Spleen (tissue), 11 donors: ENCODE data around the gene FBXO28. TPM values are rescaled to one million over a fixed set of nuclear protein-coding genes. Genes with fewer than 3 reads are reported as not detected.

Experiments
- DNase-seq: peaks from one replicate; pipeline ENCODE4 v3.0.0-alpha.2; 2020
- H3K27ac ChIP-seq, 8 donors: fragments of 200-600 bp; sonication (generic) in 7 of 8; 1 replicate in 4 of 8; 2 replicates in 4 of 8; pipeline versions ENCODE4 v1.5.0 to v1.8.0; 2016 to 2021; ENCODE audit warnings: inconsistent platforms in 4 of 8, mild to moderate bottlenecking in 4 of 8, moderate library complexity in 1 of 8
- H3K27me3 ChIP-seq, 7 donors: fragments of 200-600 bp; sonication (generic) in 6 of 7; replicated peaks in 1 of 7; 1 replicate in 4 of 7; 2 replicates in 3 of 7; pipeline versions ENCODE4 v1.5.0 to v1.8.0; 2016 to 2021; ENCODE audit warnings: inconsistent platforms in 3 of 7, mild to moderate bottlenecking in 1 of 7
- H3K36me3 ChIP-seq, 6 donors: fragments of 200-600 bp; sonication (generic) in 5 of 6; 1 replicate in 4 of 6; 2 replicates in 2 of 6; pipeline versions ENCODE4 v1.5.0 to v1.8.0; 2016 to 2021; ENCODE audit warnings: inconsistent platforms in 2 of 6
- H3K4me1 ChIP-seq, 6 donors: fragments of 200-600 bp; sonication (generic) in 5 of 6; 1 replicate in 3 of 6; 2 replicates in 3 of 6; pipeline versions ENCODE4 v1.5.0 to v1.8.0; 2016 to 2021; ENCODE audit warnings: inconsistent platforms in 3 of 6
- H3K4me3 ChIP-seq, 8 donors: fragments of 200-600 bp; sonication (generic) in 7 of 8; 1 replicate in 4 of 8; 2 replicates in 4 of 8; pipeline versions ENCODE4 v1.5.0 to v1.8.0; 2016 to 2021; ENCODE audit warnings: inconsistent platforms in 4 of 8, mild to moderate bottlenecking in 4 of 8, moderate library complexity in 2 of 8
- H3K9me3 ChIP-seq, 8 donors: fragments of 200-600 bp; sonication (generic) in 7 of 8; 1 replicate in 4 of 8; 2 replicates in 4 of 8; pipeline versions ENCODE4 v1.5.0 to v1.8.0; 2016 to 2021; ENCODE audit warnings: inconsistent platforms in 4 of 8
- CTCF ChIP-seq, 11 experiments: fragments of 200-600 bp in 7 of 11; fragments of 450-650 bp in 4 of 11; sonication (generic) in 4 of 11; IDR thresholded peaks in 8 of 11; conservative IDR thresholded peaks in 3 of 11; 1 replicate in 7 of 11; 2 replicates in 4 of 11; pipeline versions ENCODE4 v1.4.0 to v1.8.0; 2016 to 2021; ENCODE audit warnings: antibody characterized with exemption in 11 of 11, inconsistent platforms in 4 of 11, mild to moderate bottlenecking in 1 of 11
- POLR2A ChIP-seq, 3 donors: fragments of 450-650 bp; IDR thresholded peaks; one replicate each; pipeline ENCODE4 v1.5.1; 2017; ENCODE audit warnings: antibody characterized with exemption in 3 of 3, mild to moderate bottlenecking in 1 of 3
- POLR2AphosphoS5 ChIP-seq, 3 donors: sonication (generic); formaldehyde crosslinking; IDR thresholded peaks; one replicate each; pipeline ENCODE4 v1.5.1; 2017; ENCODE audit warnings: antibody characterized with exemption in 3 of 3
- WGBS, 5 donors: extraction: QIAGEN DNeasy Blood & Tissue Kit in 3 of 5; methylation state at CpG; one replicate each; pipeline versions ENCODE4 v1.1.5 to v1.1.7; 2013 to 2018; 5-methylcytosine and 5-hydroxymethylcytosine counted together
- intact Hi-C: fragments of 100-400 bp; cut with DNase I; formaldehyde crosslinking; loops from one replicate; pipeline ENCODE4 v1.15.0; 2023; ENCODE audit warnings: low total_unique reads
- polyA plus RNA-seq, 3 donors: library from polyadenylated mRNA; stranded (reverse); fragments of 200-250 nt; gene quantifications; one replicate each; pipeline ENCODE4 v1.2.1, GENCODE V29; 2013
- total RNA-seq, 7 donors: library from RNA; depleted of rRNA in 3 of 7; stranded (reverse); fragments of >200 nt in 3 of 7; fragmentation: NEBNext Ultra II Directional in 4 of 7; extraction: Animal tissue kit (Norgen Biotek cat#: 25700) in 4 of 7; gene quantifications; one replicate each; pipeline versions ENCODE4 v1.1.0 to v1.2.1, GENCODE V29; 2016 to 2021
- donor health status: healthy with polysubstance abuse.
- donor health status: DM: no; HTN: no; CAD: no; lungs with moderate emphysema.
- donor health status: DM: no; HTN: no; CAD: no.
- donor health status: Bipolar disorder and iron deficiency.
- donor health status: healthy.
- donor health status: DM: no; HTN: no; CAD: no.
- donor health status: DM: yes; HTN: yes; CAD: no.

Gene FBXO28
- total and polyA plus RNA-seq, 10 donors: 7.3 to 34.5 (median 25.9) TPM

GRCh38 chr1:224196813-224197600 is 83.1 kb downstream of the FBXO28 start:
- no peaks in the 10 kb centered on the region for H3K9me3 ChIP-seq
- peaks cover 0 to 40% (median 16%) of the 10 kb centered on the region in 6 donors for H3K36me3 ChIP-seq
- intact Hi-C loops: no loop called here
- H3K4me1 ChIP-seq: peaks cover 0 to 33% (median 6%) of the 10 kb centered on the region in 6 donors
- WGBS, 5 donors: 71 to 84% (median 77%) methylated on average over 5 of the region's 5 CpGs
- no peak for TF ChIP-seq CTCF (IDR thresholded peaks at IDR 0.05 in 8 of 11, conservative IDR thresholded peaks at IDR 0.05 in 3 of 11)
- DNase-seq: no peak
- peak overlapping the region in 2 of 8 donors; percentile 16 to 42 for H3K27ac ChIP-seq
- H3K4me3 ChIP-seq: no peak overlapping the region
- no peaks in the 10 kb centered on the region for H3K27me3 ChIP-seq

- intact Hi-C loops: no loop called here
- Histone ChIP-seq H3K27me3 (no peaks in the 10 kb centered on the region), H3K36me3 (peaks cover 0 to 24% (median 1%) of the 10 kb centered on the region in 6 donors), H3K4me1 (peaks cover under 1 to 30% (median 14%) of the 10 kb centered on the region in 6 donors), H3K9me3 (no peaks in the 10 kb centered on the region), H3K27ac (no peak overlapping the region), H3K4me3 (no peak overlapping the region)
- no peak for DNase-seq
- 87 to 95% (median 93%) methylated on average over 4 of the region's 4 CpGs for WGBS, 5 donors
- TF ChIP-seq CTCF (IDR thresholded peaks at IDR 0.05 in 8 of 11, conservative IDR thresholded peaks at IDR 0.05 in 3 of 11) (no peak), POLR2A (IDR thresholded peaks at IDR 0.05) (no peak), POLR2AphosphoS5 (IDR thresholded peaks at IDR 0.05) (no peak)
Observed at GRCh38 chr1:224198572-224198971, 84.7 kb downstream of the FBXO28 start.

DNA sequence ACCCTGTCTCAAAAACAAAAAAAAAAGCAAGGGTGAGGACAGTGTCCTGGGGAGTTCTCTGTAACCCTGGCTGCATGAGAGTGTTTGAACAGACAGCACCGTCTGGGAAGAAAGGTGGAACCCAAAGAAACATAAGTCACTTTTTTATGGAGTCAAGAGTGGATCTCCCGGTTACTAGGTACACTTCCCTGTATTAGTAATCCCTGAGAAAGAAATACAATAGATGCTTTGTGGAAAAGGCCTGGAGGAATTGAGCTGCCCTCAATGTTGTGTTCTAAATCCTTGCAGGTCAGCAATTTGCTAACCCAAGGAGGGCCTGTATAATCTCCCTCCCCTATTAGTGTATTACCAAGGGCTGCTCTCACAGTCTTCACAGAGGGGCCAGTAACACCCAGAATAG is 85.8 kb downstream of the FBXO28 start:
- no peak overlapping the region for H3K4me3 ChIP-seq
- H3K4me1 ChIP-seq: peaks cover 11 to 41% (median 25%) of the 10 kb centered on the region in 6 donors
- intact Hi-C loops: no loop called here
- no peaks in the 10 kb centered on the region for H3K27me3 ChIP-seq
- no peak for DNase-seq
- H3K36me3 ChIP-seq: peaks cover 0 to 13% (median 0%) of the 10 kb centered on the region in 6 donors
- H3K27ac ChIP-seq: no peak overlapping the region
- TF ChIP-seq CTCF (IDR thresholded peaks at IDR 0.05 in 8 of 11, conservative IDR thresholded peaks at IDR 0.05 in 3 of 11) (no peak), POLR2A (IDR thresholded peaks at IDR 0.05) (no peak), POLR2AphosphoS5 (IDR thresholded peaks at IDR 0.05) (no peak)
- no peaks in the 10 kb centered on the region for H3K9me3 ChIP-seq
- 81 to 97% (median 88%) methylated on average over 2 of the region's 2 CpGs for WGBS, 5 donors

GRCh38 chr1:224201383-224201782 is 87.5 kb downstream of the FBXO28 start:
- Histone ChIP-seq H3K36me3 (no peaks in the 10 kb centered on the region), H3K4me3 (no peak overlapping the region), H3K27ac (no peak overlapping the region), H3K27me3 (no peaks in the 10 kb centered on the region), H3K9me3 (no peaks in the 10 kb centered on the region), H3K4me1 (peaks cover 15 to 48% (median 34%) of the 10 kb centered on the region in 6 donors)
- DNase-seq: no peak
- no peak for TF ChIP-seq CTCF (IDR thresholded peaks at IDR 0.05 in 8 of 11, conservative IDR thresholded peaks at IDR 0.05 in 3 of 11)
- TF ChIP-seq POLR2A (IDR thresholded peaks at IDR 0.05): no peak
- 88 to 96% (median 91%) methylated on average over 5 of the region's 5 CpGs for WGBS, 5 donors
- intact Hi-C loops: no loop called here
